Activated naive CD4-positive, alpha-beta T cell treated with anti-CD3 and anti-CD28 coated beads, Interleukin-2, amount 50 U/mL, for 72 hours (primary cell): Measurements from ENCODE around the gene CBL. TPM values are rescaled to one million over a fixed set of nuclear protein-coding genes. Genes with fewer than 3 reads are reported as not detected.
"Not testable (repeated sequence)": the region's sequence is repeated elsewhere in the genome, so short reads cannot be mapped to it uniquely, and the experiment has no call there.

Experiments
- ATAC-seq, 2 donors: fragments of 150-1000 bp; cut with Tn5 transposase; 2 replicates each; pipeline ENCODE4 v1.10.0; 2021; ENCODE audit warnings: mild to moderate bottlenecking in 2 of 2, moderate library complexity in 2 of 2
- DNase-seq, 2 donors: peaks; one replicate each; pipeline ENCODE4 v3.0.0; 2021 to 2022; ENCODE audit warnings: low spot score in 2 of 2
- H3K27ac Mint-ChIP-seq, 2 donors: one replicate each; pipeline ENCODE4 v1.8.0; 2022; ENCODE audit warnings: mild to moderate bottlenecking in 2 of 2, mixed read lengths in 2 of 2
- H3K36me3 Mint-ChIP-seq, 2 donors: one replicate each; pipeline ENCODE4 v1.8.0; 2022; ENCODE audit warnings: mixed read lengths in 2 of 2
- H3K9me3 Mint-ChIP-seq, 2 donors: one replicate each; pipeline ENCODE4 v1.8.0; 2022; ENCODE audit warnings: mixed read lengths in 2 of 2
- total RNA-seq, 2 donors: library from RNA; stranded (reverse); gene quantifications; one replicate each; pipeline ENCODE4 v1.2.3, GENCODE V29; 2022

CBL gene
- total RNA-seq, result 10 to 100 TPM; 32.3 to 50.0 TPM

- Mint-ChIP-seq H3K36me3 (peaks cover 7% of the 10 kb centered on the region in 2 donors), H3K9me3 (no peaks in the 10 kb centered on the region), H3K27ac (peak within 1 kb of the TSS; percentile 87 to 94)
- DNase-seq (peak; percentile 95 to 97), ATAC-seq (peak; percentile 87 to 92)
These were observed at the start of gene CBL for GRCh38 chr11:119205574-119206510. CBL (plus strand) TSS chr11:119206339; CDS start chr11:119206418, 79 bp downstream.

GRCh38 chr11:119156496-119156895, 49.6 kb upstream of the CBL start:
- ATAC-seq (no peak), DNase-seq (no peak)
- Mint-ChIP-seq H3K27ac (peak overlapping the region in 1 of 2 donors; percentile 16), H3K9me3 (no peaks in the 10 kb centered on the region), H3K36me3 (no peaks in the 10 kb centered on the region)

GRCh38 chr11:119157063-119157462, 49.1 kb upstream of the CBL start:
- Mint-ChIP-seq H3K9me3 (no peaks in the 10 kb centered on the region), H3K36me3 (no peaks in the 10 kb centered on the region), H3K27ac (no peak overlapping the region)
- ATAC-seq (no peak), DNase-seq (no peak)

DNA sequence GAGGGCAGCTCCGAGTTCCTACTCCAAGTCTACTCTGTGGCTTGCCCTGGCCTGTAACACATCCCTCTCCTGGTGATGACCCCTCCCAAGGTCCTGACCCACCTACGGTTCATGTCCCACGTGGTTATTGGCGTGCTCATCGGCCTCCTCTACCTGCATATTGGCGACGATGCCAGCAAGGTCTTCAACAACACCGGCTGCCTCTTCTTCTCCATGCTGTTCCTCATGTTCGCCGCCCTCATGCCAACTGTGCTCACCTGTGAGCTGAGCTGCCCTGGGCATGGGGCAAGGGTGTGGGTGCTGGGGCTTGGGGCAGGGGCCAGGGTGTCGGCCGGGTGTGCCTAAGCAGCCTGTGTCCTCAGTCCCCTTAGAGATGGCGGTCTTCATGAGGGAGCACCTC, 47.7 kb upstream of the CBL start:
- ATAC-seq (no peak), DNase-seq (no peak)
- no peaks in the 10 kb centered on the region for H3K36me3 Mint-ChIP-seq
- H3K27ac Mint-ChIP-seq, result no peak overlapping the region
- H3K9me3 Mint-ChIP-seq, result no peaks in the 10 kb centered on the region

DNA sequence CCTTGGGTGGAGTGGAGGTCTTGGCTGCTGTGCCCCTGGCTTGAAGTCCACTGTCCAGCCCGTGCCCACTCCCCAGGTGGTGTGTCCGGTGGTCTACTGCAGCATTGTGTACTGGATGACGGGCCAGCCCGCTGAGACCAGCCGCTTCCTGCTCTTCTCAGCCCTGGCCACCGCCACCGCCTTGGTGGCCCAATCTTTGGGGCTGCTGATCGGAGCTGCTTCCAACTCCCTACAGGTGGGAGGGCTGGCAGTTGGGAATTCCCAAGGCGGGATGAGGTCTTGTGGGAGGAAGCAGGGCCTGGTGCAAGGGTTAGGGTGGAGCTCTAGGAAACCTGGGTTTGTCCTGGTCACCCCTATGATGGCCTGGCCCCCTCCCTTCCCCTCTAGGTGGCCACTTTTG, 46.0 kb upstream of the CBL start:
- Mint-ChIP-seq H3K9me3 (no peaks in the 10 kb centered on the region), H3K27ac (no peak overlapping the region)
- ATAC-seq, result no peak

DNA sequence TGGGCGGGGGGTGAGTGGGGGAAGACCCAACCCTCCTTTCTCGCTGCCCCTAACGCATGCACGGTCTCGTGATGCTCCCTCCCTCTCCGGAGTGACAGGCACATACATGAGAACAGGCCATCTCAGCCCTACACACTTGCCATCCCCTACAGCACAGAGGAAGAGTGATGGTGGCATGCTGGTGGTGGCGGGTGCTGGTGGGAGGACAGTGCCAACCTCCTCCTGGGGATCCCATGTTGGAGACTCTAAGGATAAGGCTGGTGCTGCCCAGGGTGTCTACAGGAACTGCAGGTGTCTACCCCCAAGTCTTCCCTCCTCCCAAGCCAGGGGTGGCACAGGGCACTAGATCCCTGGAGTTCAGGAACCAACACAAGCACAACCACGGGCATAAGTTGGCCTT, 44.3 kb upstream of the CBL start:
- H3K9me3 Mint-ChIP-seq, result no peaks in the 10 kb centered on the region
- no peak for ATAC-seq
- DNase-seq, result no peak
- H3K27ac Mint-ChIP-seq, result peak overlapping the region in 1 of 2 donors; percentile 14
- H3K36me3 Mint-ChIP-seq, result no peaks in the 10 kb centered on the region

More for the DNA sequence above, 46.0 kb upstream of the CBL start:
- H3K36me3 Mint-ChIP-seq, result no peaks in the 10 kb centered on the region
- DNase-seq, result no peak

GRCh38 chr11:119166368-119167076, 39.6 kb upstream of the CBL start:
- Mint-ChIP-seq H3K9me3 (no peaks in the 10 kb centered on the region), H3K27ac (no peak overlapping the region), H3K36me3 (no peaks in the 10 kb centered on the region)
- DNase-seq (no peak), ATAC-seq (no peak)

GRCh38 chr11:119167077-119167458, 39.1 kb upstream of the CBL start:
- H3K36me3 Mint-ChIP-seq, DNase-seq, ATAC-seq, H3K27ac Mint-ChIP-seq, H3K9me3 Mint-ChIP-seq: not testable (repeated sequence)

DNA sequence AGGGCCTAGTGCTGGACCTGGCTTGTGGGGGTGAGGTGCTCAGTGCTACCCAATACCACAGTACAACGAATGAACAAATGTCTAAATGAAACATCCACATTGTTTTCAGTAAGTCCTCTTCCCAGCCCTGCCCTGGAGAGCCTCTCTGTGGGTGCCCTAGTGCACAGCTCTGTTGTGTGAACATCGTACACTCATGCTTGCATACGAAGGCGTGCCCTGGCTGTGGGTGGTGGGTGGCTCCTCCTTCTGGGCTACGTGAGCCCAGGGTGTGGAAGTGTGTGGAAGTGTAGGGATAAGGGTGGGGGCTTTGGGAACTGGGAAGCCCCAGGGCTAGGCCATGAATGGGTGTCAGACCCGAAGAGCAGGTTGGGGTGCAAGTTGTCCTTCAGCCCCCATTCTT, 38.2 kb upstream of the CBL start:
- Mint-ChIP-seq H3K9me3 (no peaks in the 10 kb centered on the region), H3K36me3 (no peaks in the 10 kb centered on the region), H3K27ac (peak overlapping the region in 1 of 2 donors; percentile 84)
- DNase-seq (no peak), ATAC-seq (no peak)

- H3K36me3 Mint-ChIP-seq, result no peaks in the 10 kb centered on the region
- peak within 1 kb of the TSS; percentile 84 to 94 for H3K27ac Mint-ChIP-seq
- DNase-seq (peak; percentile 85), ATAC-seq (peak; percentile 90 to 92)
- no peaks in the 10 kb centered on the region for H3K9me3 Mint-ChIP-seq
These were observed 37.5 kb upstream of the CBL start, which contains the start of gene NLRX1 for GRCh38 chr11:119168471-119169281. NLRX1 (plus strand) TSS chr11:119168725; CDS start chr11:119171404, 2,679 bp downstream.

DNA sequence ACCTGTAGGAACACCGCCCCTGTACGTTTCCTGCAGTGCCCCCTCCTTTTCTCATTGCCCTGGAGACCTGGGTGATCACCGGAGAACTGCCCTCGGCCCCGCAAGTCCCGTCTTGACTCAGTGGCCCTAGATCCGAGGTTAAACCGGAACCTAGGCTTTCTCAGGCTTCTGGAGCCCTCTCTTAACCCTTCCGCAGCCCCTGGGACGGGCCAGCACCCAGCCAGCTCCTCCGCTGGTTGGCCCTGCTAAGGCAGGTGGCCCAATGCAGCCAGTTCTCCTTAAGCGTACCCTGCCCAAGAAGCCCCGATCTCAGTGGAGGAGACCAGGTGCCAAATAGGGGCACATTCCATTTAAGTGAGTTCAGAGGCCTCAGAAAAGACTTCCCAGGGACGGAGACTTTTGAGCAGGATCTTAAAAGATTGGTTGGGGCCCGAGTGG, 36.8 kb upstream of the CBL start:
- Mint-ChIP-seq H3K27ac (peak overlapping the region; percentile 84 to 94), H3K9me3 (no peaks in the 10 kb centered on the region), H3K36me3 (peaks cover 0 to 4% of the 10 kb centered on the region in 2 donors)
- ATAC-seq, result peak; percentile 71 to 72
- DNase-seq, result peak; percentile 62 to 73

DNA sequence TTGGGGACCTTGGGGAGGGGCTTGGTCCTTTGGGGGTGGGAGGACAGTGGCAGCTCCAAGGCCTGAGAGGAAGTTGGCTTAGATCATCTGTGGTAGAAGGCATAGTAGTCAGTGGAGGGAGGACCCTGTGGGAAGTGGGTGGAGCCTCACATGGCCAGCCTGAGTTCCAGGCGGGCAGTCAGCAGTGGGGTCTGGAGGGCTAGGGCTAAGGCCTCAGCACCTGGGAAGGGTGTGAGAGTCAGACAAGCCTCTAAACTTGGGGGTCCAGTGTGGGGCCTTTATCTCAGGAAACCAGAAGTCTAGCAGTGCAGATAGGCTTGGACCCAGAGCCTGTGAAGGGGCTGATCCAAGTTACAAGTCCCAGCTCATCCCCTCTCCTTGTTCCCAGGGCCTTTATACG, 33.6 kb upstream of the CBL start:
- Mint-ChIP-seq H3K27ac (peak overlapping the region in 1 of 2 donors; percentile 7), H3K36me3 (peaks cover 0 to 8% of the 10 kb centered on the region in 2 donors), H3K9me3 (no peaks in the 10 kb centered on the region)
- DNase-seq, result no peak
- no peak for ATAC-seq

DNA sequence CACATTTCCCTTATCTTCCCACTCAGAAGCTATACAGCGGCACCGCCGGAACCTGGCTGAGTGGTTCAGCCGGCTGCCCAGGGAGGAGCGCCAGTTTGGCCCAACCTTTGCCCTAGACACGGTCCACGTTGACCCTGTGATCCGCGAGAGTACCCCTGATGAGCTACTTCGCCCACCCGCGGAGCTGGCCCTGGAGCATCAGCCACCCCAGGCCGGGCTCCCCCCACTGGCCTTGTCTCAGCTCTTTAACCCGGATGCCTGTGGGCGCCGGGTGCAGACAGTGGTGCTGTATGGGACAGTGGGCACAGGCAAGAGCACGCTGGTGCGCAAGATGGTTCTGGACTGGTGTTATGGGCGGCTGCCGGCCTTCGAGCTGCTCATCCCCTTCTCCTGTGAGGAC, 32.7 kb upstream of the CBL start:
- Mint-ChIP-seq H3K27ac (no peak overlapping the region), H3K36me3 (peaks cover 0 to 8% of the 10 kb centered on the region in 2 donors), H3K9me3 (no peaks in the 10 kb centered on the region)
- no peak for ATAC-seq
- DNase-seq, result no peak

GRCh38 chr11:119175493-119176077, 30.6 kb upstream of the CBL start:
- peak; percentile 43 to 58 for ATAC-seq
- no peaks in the 10 kb centered on the region for H3K9me3 Mint-ChIP-seq
- no peak for DNase-seq
- H3K27ac Mint-ChIP-seq, result peak overlapping the region; percentile 35 to 50
- H3K36me3 Mint-ChIP-seq, result peaks cover 0 to 8% of the 10 kb centered on the region in 2 donors

- DNase-seq, result no peak
- H3K27ac Mint-ChIP-seq, result peak overlapping the region; percentile 11 to 74
- ATAC-seq, result no peak
- no peaks in the 10 kb centered on the region for H3K9me3 Mint-ChIP-seq
- H3K36me3 Mint-ChIP-seq, result peaks cover 0 to 8% of the 10 kb centered on the region in 2 donors
These were observed 27.9 kb upstream of the CBL start for GRCh38 chr11:119178166-119178680.

DNA sequence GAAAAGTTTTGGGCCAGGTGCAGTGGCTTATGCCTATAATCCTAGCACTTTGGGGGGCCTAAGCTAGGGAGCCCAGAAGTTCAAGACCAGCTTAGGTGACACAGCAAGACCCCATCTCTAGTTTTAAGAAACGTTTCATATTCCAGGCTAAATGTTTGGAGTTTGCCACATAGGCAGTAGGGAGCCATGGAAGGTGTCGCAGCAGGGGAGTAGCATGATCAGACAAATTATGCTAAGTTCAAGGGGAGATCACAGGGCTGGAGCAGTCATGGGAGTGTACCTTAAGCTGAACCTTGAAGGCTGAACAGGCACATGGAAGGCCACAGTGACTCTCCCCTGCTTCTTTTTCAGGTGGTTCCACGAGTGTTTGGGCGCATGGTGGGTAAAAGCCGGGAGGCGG, 26.8 kb upstream of the CBL start:
- no peaks in the 10 kb centered on the region for H3K9me3 Mint-ChIP-seq
- DNase-seq (no peak), ATAC-seq (no peak)
- H3K27ac Mint-ChIP-seq, result peak overlapping the region in 1 of 2 donors; percentile 29
- peaks cover 0 to 8% of the 10 kb centered on the region in 2 donors for H3K36me3 Mint-ChIP-seq
